T-helper 9 cell (primary cell): Measurements from ENCODE around the gene CRB2.

Source experiments
- DNase-seq: peaks from one replicate; pipeline ENCODE4 v3.0.0-alpha.2; 2020

Gene CRB2

DNA sequence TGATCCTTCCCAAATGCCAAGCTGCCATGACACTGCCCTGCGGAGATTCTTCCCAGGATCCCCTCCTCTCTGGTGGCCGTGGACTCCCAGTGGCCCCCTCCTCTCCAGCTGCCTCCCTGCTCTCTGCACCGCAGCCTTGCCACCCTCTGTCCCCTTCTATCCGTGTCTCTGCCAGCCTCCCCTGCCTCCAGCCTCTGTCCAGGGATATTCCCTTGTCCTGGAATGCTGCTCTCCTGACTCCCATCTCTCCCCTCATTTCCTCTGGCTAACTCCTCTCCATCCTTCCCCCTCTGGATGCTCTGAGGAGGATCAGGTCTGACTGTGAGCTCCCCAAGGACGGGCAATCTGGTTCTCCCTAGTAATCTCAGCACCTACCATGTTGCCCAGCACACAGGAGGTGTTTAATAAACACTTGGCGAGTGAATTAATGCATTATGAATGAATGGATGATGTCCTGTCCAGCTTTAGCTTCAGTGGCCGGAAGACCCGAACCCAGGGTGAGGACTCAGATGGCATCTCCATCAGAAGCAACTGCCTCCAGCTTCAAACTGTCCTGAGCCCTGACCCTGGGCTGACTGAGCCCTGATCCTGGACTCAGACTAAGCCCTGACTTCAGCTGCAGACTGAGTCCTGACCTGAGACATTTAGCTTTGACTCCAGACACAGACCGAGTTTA lies 7.5 kb upstream of the CRB2 start:
- no peak for DNase-seq

DNA sequence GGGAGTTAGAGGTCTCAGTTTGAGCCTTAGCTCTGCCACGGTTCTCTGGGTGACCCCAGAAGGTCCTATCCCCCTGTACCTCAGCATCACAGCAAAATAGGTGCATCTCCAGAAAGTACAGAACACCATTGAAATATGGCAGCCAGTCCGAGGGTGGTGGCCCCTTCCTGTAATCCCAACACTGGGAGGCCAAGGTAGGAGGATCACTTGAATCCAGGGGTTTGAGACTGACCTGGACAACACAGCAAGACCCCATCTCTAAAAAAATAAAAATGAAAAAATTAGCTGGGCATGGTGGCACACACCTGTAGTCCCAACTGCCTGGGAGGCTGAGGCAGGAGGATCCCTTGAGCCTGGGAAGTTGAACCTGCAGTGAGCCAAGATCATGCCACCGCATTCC lies 7.0 kb upstream of the CRB2 start:
- no peak for DNase-seq

DNA sequence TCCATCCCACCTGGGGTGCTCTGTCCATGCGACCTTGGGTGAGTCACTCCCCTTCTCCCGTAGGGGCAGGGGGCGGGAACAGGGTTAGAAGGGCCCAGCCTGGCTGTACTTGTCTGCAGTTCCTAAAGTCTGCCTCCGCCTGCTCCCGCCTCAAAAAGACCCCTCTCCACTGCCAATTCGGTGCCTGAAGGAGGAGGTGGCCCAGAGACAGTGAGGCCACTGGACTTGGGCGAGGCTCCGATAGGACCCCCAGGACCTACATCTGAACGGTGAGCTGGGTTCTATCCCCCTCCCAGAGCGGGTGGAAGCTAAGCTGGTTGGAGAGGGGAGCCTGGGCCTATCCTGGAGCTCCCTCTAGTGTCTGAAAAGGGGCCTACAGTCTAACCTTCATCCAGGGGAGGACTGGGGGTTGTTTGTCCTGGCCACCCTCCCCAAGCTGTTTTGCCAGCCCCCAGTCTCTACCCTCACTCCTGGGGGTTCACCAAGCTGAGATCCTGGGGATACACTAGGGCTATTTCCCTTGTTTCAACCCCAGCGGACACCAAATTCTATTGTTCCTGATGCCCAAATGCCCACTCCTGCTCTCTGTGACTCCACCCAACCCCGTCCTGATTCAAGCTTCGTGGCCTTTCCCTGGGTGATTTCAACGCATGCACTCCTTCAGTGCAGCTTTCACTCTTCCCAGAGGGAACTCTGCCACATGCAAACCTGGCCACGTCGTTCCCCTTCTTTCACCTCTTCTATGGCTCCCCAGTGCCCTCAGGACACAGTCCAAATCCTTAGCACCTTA lies 6.1 kb upstream of the CRB2 start:
- peak; percentile 48 for DNase-seq

DNA sequence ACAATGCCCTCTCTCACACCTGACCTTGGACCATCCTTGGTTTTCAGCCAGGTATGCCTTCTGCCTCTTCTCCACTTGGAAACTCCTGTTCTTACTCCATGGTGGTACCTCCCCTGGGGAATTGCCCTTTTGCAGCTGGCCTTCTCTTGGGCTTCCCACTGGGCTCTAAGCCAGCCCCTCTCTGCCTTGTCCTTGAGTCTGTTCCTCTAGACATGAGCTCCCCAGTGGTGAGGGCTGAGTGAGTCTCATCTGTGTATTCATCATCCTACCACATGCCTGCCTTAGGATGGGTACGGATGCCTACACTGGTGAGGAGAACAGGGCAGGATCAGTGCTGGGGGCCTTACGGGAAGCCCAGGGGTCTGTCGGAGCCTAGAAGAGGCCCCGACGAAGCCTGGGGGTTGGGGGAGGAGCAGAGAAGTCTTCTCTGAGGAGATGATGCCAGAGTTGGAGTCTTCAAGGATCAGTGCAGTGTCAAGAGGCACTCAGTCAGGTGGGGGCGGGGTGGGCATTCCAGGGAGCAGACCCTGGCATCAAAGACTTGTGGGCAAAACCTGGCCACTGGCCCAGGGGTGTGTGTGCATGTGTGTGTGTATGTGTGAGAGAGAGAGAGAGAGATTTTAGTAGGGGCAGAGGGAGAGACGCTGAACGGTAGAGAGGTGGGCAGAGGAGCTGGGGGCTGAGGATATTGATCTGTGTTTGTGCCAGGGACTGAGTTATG lies 5.2 kb upstream of the CRB2 start:
- no peak for DNase-seq

DNA sequence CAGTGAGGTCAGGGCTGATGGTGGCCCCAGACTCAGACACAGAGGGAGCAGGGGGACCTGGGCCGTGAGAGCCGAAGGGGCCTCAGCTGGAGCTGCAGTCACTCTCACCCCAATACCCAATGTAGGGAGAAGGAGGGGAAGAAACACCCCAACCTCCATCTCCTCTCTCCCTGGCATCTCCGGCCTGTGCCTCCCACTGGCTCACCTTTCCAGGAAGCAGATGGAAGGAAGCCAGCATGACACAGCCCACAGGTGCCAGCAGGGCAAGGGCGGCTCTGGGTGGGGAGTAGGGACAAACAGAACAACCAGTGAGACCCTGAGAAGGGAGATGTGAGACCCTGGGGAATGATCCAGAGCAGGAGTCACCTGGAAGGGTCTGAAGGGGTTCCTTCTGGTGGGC lies 3.0 kb upstream of the CRB2 start:
- DNase-seq = no peak

DNA sequence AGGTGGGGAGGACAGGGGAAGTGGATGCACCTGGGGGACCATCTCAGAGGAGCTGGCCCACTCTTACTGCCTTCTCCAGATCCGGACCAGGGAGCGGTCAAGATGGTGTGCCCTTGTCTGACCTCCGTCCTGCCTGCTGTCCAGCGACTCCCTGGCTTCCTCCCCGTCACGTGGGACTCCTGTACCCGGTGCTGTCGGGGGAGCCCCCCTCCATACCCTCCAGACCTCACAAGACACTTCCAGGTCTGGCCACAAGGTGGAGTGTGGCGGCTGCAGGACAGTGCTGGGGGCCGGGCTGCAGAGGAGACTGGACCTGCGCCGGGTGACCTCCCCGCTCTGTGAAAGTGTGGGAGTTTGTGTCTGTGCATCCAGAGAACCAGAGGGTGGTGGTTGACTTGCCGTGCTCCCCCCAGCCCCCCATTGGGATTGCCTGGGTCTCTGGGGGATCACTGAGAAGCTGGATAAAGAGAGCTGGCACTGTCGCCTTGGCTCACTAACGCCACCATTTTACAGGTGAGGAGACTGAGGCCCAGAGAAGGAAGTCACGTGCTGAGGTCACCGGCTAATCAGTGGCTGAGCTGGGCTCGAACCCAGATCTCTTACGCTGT lies 1.9 kb upstream of the CRB2 start:
- peak; percentile 42 for DNase-seq

DNA sequence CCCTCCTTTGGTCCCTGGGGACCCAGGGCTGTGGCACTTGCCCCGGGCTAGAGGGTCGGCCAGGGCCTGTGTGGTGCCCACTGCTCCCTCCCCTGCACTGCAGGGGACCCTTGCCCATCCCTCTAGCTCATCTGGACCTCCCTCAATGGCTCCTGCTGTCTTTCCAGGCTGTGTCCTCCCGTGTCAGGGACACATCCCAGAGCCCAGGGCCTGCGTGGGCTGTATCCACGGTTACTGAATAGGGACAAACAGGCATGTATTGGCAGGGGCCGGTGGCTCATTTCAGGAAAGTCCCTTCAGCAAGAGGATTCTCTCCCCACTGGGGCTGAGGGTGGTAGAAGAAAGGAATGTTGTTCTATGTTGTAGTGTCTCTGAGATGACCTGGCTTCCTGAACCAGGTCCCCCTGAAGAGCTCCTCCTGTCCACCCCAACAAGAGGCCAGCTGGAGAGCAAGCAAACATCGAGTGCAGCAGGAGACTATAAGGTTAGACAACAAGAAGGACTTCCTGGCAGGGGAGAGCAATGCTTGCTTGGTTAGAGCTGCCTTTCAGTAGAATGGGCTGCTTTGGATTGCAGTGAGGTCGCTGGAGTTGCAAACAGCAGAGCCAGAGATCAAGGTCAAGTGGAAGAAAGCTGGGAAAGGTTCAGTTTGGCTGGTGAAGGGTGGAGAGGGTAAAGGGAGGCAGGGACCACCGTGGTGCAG lies 1.0 kb upstream of the CRB2 start:
- DNase-seq = no peak

DNA sequence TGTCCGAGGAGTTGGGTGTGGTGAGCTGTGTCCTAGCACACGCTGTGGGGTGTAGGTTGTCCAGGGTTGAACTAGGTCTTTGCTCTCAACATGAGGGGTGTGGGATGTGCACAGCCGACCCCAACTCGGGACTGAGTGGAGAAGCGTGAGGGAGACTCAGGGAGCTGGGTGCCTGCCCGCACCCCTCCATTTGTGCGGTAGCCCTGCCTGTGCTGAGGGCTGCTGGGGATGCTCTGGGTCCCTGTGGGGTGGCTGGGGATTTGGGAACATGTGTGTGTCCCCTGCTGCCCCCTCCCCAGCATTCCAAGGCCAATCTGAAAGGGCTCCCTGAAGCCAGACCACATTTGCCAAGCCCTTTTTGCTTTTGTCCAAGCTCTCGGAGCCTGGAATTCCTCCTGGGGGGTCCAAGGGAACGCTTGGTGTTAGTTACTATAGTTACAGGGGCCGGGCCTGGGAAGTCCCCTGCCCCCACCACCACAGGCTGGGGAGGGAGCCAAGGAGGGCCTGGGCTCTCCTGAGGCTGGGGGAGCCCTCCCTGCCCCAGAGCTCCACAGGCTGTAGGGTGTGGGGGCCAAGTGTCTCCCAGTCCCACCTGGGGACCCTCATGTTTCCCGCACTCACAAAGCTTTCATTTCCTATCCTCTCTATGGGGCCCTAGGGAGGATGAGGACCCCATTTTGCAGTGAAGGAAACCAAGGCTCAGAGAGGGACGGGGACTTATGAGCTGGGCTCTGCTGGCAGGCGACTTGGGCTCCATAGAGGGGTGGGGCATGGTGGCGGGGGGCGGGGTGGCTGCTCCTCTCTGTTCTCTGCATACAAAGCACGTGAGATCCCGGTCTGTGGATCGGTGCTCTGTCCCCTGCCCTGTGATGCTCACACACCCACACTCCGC lies 1.1 kb downstream of the CRB2 start:
- no peak for DNase-seq

DNA sequence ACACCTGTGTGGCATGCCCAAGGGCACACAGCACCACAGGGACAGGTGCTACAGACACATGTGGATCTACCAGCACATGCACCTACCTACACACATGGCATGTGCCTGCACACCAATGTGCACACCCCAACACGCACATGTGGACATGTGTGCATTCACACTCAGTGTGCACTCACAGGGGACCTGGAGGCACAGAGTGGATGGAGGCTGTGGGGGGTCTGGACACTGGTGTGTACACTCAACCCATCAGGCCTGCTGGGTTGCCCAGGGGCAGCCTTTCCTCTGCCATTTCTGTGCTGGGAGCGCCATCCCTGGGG lies 1.7 kb downstream of the CRB2 start:
- no peak for DNase-seq

DNA sequence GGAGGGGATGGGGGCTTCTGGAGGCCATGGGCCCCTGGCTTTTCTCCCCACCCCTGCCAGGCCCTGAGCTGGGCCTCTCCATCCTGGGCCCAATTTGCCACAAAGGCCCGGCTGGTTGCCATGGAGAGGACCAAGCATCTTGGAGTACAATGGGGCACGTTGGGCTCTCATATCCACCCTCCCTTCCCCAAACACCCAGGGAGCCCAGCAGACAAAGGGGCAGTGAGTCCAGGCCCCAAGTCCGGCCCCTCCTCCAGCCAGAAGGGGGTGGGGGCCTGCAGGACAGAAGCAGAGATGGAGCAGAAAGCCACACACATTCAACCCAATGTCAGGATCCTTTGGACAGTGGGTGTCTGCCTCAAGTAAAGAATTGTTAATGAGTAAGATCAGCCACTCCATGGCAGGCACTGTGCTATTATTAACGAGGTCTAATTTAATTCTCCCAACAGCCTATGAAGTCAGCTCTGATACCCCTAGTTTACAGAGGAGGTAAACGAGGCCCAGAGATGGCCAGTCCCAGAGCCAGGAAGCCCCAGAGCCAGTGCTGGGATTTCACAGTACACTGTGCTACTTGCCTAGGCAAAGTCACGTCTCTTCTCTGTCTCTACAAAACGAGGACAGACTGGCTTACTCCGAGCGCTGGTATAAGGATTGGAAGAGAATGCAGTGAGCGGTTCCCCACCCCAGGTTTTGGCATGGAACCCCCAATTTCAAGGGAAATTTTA lies 2.3 kb downstream of the CRB2 start:
- DNase-seq = no peak

DNA sequence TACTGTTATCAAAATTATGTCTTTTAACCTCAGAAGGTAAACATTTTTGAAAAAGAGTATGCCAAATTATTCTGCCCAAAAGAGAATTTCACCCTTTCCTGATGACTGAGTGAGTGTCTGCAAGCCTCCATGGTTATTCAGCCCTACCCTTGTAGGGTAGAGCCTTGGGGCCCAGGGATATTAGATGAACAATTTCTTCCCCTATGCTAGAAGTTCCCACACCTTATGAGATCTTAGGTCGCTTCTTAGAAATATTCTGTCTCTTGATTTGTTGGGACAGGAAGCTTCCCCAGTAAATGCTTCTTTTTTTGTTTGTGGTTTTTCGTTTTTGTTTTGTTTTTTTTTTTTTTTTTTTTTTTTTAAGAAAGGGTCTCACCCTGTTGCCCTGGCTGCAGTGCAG lies 3.1 kb downstream of the CRB2 start:
- no peak for DNase-seq

DNA sequence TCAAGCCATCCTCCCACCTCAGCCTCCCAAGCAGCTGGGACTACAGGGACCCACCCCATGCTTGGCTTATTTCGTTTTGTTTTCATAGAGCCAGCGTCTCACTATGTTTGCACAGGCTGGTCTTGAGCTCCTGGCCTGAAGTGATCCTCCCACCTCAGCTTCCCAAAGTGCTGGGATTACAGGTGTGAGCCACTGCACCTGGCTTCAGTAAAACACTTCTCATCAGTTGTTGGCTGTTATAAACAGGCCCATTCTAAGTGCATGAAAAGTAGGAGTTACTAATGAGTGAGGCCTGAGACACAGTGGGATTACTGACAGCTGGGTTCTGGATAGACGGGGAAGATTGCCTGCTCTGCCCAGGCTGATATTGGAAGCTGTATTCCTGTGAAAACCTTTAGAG lies 3.5 kb downstream of the CRB2 start:
- DNase-seq = no peak

DNA sequence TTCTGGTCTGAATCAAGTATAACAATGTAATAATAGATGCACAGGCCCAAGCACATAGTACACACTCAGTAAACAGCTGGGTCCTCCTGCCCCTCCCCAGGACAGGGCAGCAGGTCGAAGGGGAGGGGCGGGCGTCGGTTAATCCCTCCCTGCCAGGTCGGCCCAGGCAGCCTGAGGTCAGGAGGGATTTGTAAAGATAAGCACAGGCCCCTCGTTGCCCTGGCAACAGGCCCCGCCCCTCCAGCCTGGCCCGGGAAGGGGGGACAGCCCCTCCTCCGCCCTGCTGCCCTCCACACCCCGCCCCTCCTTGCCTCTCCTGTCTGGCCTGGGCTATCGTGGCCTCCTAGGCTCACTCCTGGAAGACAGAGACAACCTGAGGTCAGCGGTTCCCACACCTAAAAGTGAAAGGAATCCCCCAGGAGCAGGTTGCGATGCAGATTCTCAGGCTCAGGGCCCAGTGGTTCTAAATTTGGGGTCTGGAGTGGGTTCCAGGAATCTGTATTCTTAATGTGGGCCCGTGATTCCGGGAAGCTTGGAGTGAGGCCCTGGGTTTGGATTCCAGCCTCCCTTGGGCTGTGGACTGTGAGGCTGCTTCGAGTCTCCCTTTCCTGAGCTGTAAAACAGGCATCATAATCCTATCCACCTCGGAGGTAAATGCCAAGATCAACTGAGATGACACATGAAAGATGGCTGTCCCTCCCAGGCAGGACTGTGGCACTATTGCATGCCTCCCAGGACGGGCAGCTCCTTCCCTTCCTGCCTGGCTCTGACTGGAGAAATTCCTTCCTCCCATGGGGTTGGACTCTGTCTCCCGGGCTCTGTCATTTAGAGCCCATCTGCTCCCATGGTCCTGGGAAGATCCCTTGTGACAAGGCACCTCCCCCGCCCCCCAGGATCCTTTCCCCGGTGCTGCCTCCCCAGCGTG lies 4.4 kb downstream of the CRB2 start:
- DNase-seq = no peak

DNA sequence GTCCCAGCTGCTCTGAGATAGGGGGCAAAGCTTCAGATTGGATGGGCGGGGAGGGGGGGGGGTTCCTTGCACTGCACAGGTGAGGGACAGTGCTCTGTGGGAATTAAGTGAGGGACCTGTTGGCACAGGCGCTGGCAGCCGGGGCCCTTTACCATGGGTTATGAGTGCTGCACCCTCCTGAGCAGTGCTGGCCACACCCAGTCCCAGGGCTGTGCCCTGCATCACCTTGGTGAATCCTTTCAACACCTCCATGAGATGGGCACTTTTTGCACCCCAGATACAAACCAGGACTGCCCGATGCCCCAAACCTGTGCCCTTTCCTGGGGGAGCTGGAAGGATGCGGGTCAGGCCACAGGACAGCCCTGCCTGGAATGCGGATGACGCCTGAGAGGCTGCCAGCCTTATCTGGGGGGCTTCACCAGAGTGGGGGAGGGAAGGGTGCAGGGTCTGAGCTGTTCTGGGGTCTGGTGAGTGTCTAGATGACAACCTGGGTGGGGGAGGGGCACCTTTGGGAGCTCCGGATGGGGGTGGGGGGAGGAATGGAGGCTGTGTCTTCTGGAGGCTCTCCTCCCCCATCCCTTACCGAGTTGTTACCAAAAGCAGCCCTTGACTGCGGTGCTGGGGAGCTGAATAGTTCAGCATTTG lies 5.2 kb downstream of the CRB2 start:
- DNase-seq = no peak

DNA sequence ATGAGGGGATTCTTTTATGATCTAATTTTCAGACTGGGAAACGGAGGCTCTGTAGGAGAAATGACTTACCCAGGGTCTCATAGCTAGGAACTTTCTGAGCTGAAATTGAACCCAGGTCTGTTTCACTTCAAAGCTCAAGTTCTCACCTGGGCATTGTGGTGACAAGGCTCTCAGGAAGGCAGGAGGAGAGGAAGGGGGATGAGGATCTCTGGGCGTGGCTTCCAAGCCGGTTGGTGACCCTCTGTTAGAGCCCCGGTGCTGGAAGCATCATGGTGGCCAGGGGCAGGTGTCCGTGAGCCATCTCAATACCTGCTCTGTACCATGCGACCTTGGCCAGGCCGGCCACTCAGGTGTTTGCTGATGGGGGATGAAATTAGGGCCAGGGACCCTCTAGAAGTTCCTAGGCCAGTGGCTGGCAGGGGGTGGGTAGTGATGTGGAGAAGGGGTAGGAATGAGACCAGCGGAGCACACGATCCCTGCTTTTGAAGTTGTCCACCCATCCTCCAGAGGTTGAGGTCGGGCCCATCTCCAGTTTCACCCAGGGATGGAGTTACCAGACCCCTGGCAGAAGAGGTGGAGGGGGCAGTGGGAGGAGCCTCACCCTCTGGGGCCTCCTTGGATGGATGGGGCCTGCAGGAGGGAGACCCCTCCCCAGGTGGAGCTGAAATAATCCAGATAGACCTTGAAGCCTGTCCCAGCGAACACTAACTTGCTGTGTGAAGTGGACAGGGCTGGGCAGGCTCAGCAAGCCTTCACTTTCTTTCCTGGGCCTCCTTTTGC lies 5.9 kb downstream of the CRB2 start:
- no peak for DNase-seq

DNA sequence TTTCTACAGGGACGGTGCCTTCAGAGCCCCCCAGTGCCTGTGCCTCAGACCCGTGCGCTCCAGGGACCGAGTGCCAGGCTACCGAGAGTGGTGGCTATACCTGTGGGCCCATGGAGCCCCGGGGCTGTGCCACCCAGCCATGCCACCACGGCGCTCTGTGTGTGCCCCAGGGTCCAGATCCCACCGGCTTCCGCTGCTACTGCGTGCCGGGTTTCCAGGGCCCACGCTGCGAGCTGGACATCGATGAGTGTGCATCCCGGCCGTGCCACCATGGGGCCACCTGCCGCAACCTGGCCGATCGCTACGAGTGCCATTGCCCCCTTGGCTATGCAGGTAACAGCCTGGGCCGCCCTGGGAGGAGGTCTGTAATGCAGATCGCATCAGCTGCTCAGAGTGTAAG lies 6.9 kb downstream of the CRB2 start:
- no peak for DNase-seq

DNA sequence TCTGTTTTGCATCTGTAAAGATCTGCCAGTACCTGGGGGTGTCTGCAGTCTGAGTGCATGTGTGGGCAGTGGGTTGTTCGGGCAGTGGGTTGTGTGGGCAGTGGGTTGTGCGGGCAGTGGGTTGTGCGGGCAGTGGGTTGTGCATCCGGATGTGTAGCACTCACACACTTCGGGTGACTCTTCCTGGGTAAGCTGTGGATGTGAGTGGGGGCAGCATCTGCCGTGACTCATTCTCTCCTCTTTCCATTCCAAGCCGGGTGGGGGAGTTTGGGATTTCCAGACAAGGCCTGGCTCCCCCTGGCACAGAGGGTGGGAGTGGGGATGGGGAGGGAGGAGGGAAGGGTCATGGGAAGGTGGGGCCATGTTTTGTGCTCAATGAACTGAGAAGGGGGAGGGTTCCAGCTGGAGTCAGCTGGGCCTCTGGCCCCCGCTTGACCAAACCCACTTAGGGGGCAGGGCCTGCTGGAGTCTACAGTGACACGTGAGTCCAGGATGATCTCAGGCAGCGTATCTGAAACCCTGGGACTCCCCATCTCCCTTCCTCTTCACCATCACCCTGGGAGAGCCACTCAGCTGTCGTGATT lies 8.3 kb downstream of the CRB2 start:
- no peak for DNase-seq

DNA sequence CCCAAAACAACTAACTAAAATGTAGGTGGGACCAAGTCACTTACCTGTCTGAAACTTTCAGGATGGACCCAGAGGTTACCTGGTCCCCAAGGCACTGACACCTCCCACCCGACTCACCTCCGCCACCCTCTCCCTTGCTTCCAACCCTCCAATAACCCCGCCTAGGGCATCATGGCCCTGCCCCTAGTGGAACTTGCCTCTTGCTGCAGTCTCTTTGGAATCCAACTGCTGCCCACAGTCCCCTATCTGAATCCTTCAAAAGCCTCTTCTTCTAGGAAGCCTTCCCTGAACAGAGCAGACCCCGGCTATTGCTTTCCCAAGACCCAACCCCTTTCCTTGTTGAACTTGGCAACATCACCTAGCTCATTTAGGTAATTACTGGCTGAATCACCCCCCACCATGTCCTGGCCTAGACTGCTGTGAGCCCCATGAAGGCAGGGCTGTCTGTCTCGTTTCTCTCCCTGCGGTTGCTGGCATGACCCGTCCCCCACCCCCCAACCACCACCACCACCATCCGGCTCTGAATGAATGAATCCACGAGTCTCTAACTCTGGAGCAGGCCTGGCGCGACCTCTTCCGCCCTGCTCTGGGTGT lies 9.4 kb downstream of the CRB2 start:
- no peak for DNase-seq
